GM19463 (cell line): ENCODE measurements around the gene DERL3.
"Not testable (repeated sequence)": the region's sequence is repeated elsewhere in the genome, so short reads cannot be mapped to it uniquely, and the experiment has no call there.

Experiments used
- ATAC-seq: cut with Tn5 transposase; IDR thresholded peaks from one replicate; pipeline ENCODE4 v1.9.1; 2021; ENCODE audit warnings: mild to moderate bottlenecking, moderate library complexity; ENCODE audit not compliant: unreplicated experiment

The DERL3 gene

GRCh38 chr22:23838681-23839468 lies at the start of gene DERL3:
Gene DERL3, minus strand, starts transcription at chr22:23839006. Its CDS starts 19 bp downstream, at chr22:23838987.
- ATAC-seq, result peak; percentile 89

- no peak for ATAC-seq
These were observed 45.3 kb upstream of the DERL3 start for GRCh38 chr22:23884140-23884539.

- ATAC-seq, result no peak
These were observed 44.9 kb upstream of the DERL3 start for GRCh38 chr22:23883658-23884057.

GRCh38 chr22:23882370-23882769 lies 43.6 kb upstream of the DERL3 start:
- no peak for ATAC-seq

- no peak for ATAC-seq
These were observed 39.4 kb upstream of the DERL3 start for GRCh38 chr22:23878219-23878618.

- no peak for ATAC-seq
These were observed 38.8 kb upstream of the DERL3 start for GRCh38 chr22:23877566-23877965.

GRCh38 chr22:23875801-23876200 lies 37.0 kb upstream of the DERL3 start:
- no peak for ATAC-seq

GRCh38 chr22:23874871-23875270 lies 36.1 kb upstream of the DERL3 start:
- ATAC-seq, result no peak

- no peak for ATAC-seq
These were observed 29.8 kb upstream of the DERL3 start for GRCh38 chr22:23868580-23868979.

GRCh38 chr22:23864499-23865154 lies 25.8 kb upstream of the DERL3 start:
- not testable (repeated sequence) for ATAC-seq

GRCh38 chr22:23862103-23862502 lies 23.3 kb upstream of the DERL3 start:
- no peak for ATAC-seq

- not testable (repeated sequence) for ATAC-seq
These were observed 21.4 kb upstream of the DERL3 start for GRCh38 chr22:23860187-23860586.

GRCh38 chr22:23859201-23859600 lies 20.4 kb upstream of the DERL3 start:
- ATAC-seq, result no peak

- no peak for ATAC-seq
These were observed 19.6 kb upstream of the DERL3 start for GRCh38 chr22:23858484-23858815.

GRCh38 chr22:23857606-23858483 lies 19.0 kb upstream of the DERL3 start, which contains the start of gene SLC2A11:
Gene SLC2A11, plus strand, starts transcription at chr22:23857875. Its CDS starts 125 bp downstream, at chr22:23858000.
- ATAC-seq, result peak; percentile 88

- ATAC-seq, result peak; percentile 49
These were observed 18.2 kb upstream of the DERL3 start for GRCh38 chr22:23856721-23857605.

- ATAC-seq, result peak; percentile 67
These were observed 11.4 kb upstream of the DERL3 start for GRCh38 chr22:23850136-23850611.

- no peak for ATAC-seq
These were observed 10.5 kb upstream of the DERL3 start for GRCh38 chr22:23849009-23850006.
